Anterior cingulate cortex (tissue), 58 donors: Measurements from ENCODE around the gene DUS2.
A peak's percentile ranks its signal among the peaks of the same experiment; 100 is the strongest.
"Not testable (repeated sequence)": the region's sequence is repeated elsewhere in the genome, so short reads cannot be mapped to it uniquely, and the experiment has no call there.

Experiments
- DNase-seq, 58 donors: peaks; one replicate each; lab custom pipeline; 2025; lab: John Stamatoyannopoulos, UW

DUS2 gene

DNA sequence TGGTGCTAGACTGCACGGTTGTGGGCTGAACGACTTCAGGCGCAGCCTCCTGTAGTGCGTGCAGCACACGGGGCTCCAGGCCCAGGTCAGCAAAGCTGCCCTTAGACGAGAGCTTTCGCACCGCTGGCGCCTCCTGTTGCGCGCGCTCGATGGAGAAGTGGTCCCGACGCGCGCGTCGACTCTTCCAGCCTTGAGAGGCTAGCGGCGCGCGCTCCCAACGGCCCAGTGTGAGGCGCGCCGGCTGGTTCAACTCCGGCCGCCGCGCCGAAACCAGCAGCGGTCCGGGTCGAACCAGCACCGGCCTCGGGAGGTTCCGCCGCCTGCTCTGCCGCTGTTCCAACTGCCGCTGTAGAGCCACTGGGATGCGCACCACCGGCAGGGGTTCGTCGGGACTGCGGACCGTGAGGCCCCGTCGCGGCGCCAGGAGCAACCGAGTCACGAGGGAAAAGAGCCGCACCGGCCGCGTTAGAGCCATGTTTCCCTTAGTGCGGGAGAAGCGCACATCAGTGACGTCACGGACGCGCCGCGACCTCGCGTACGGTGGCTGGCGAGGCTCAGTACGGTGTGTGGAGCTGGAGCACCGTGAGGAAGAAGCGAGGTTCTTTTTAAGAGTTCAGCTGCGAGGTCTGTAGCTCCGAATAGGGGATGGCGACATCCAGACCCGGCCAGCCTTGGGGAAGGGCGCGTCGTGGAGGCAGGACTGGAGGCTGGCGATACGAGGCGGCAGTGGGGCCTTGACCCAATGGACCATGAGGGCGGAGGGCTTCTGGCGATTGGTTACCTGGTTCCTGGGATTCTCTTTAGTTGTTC is at the start of gene DUS2, which contains the start of gene DDX28:
TSS of gene DUS2 (plus strand) at position 557 of the 810 bp plus-strand sequence. CDS start 14,740 bp downstream, outside the sequence.
TSS of gene DDX28 (minus strand) at position 505 of the 810 bp plus-strand sequence. CDS start at position 475, 30 bp downstream.
- peak in 57 of 58 donors; percentile 48 to 94 (median 86) for DNase-seq

DNA sequence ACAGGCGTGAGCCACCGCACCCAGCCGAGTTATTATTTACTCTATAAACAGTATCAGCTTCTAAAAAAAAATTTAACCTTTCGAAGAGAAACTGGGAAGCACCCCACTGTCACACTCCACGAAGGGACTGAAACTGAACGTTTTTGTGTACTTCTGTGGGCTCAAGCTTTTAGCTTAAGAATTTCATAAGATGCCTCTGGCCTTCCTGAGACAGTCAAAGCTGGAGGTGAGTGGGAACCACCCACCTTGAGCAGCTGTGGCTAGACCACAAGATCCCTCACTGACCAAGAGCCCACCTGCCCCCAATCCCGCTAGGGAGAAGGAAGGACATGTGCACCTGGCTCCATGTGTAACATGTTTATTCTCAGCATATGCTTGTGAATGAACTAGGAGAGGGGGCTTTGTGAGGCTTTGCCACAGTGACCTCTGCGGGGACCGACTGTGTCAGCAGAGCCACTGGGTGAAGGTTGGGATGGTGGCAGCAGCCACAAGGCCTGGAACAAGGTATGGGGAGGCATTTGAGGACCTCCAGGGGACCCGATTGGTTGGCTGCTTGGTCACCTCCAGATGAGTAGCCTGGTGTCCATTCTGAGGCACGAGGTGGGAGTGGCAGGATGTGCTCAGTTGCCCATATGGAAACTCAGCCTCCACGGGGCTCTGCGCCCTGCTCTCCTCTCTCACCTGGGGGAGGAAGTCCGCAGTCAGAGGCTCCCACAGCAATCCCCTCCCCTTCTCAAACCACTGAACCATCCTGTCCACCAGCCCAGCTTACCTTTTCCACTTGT is 47.6 kb upstream of the DUS2 start:
- no peak for DNase-seq

- DNase-seq: no peak
Observed at GRCh38 chr16:67976205-67976604, 46.9 kb upstream of the DUS2 start.

- no peak for DNase-seq
Observed at GRCh38 chr16:67977005-67977404, 46.1 kb upstream of the DUS2 start.

DNA sequence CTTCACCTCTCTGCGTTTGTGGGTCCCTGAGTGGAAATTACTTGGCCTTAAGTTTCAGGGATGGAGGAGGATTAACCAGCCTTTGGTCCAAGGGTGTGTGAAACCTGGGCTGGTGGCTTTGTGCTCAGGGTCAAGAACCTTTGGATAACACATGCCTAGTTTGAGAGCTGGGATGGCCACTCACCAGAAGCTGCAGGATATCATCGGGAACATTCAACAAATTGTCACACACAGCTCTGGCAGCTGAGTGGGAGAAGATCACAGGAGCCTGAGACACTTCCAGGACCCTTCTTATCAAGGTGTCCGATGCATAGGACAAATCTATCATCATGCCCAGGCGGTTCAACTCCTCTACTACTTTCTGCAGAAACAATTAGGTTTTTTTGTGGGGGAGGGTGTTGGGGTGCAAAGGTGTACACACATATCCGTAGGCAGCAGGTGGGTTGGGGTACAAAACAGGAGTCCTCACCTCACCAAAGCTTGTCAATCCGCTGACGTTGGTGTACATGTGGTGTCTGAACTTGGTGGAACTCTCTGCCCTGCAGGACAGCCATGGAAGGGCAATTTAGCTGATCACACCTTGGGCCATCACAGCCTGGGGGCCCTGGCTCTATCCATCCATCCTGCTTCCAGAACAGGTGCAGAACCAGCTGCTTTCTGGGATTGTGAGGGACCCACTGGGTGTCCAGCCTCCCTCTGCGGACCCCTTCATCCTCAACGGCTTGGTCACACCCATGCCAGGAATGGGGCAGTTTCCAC is 45.4 kb upstream of the DUS2 start:
- DNase-seq: no peak

DNA sequence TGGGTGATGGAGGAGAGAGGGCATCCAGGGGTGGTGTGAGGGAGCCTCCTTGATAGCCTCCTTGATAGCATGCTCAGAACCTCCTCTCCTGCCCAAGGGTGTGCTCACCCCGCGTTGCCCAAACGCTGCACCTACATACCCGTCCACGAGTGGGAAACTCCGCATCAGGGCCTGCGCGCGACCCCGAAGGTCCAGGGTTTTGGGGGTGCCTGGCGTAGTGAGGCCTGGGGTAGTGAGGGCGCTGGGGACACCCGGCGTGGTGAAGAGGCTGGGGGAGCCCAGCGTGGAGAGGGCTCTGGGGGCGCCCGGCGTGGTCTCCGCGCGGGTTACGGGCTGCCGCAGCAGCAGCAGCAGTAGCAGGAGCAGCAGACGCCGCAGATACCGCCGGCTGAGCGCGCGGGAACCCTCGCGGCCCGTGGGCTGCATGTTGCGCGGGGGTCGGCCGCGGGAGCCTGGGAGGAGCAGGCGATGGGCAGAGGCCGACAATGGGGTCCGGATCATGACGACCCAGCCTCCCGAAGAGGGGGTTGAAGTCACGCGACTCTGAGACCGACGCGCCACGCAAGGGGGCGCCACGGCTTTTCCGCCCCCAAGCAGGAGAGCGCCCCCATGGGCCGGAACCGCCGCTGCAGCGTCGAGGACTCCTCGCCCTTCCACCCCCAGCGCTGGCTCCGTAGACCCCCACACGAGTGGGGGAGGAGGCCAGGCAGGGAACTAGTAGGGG is 43.0 kb upstream of the DUS2 start, which contains the start of gene DPEP3:
TSS of gene DPEP3 (minus strand) at position 545 of the 724 bp plus-strand sequence. CDS start at position 426, 119 bp downstream.
- DNase-seq: no peak

DNA sequence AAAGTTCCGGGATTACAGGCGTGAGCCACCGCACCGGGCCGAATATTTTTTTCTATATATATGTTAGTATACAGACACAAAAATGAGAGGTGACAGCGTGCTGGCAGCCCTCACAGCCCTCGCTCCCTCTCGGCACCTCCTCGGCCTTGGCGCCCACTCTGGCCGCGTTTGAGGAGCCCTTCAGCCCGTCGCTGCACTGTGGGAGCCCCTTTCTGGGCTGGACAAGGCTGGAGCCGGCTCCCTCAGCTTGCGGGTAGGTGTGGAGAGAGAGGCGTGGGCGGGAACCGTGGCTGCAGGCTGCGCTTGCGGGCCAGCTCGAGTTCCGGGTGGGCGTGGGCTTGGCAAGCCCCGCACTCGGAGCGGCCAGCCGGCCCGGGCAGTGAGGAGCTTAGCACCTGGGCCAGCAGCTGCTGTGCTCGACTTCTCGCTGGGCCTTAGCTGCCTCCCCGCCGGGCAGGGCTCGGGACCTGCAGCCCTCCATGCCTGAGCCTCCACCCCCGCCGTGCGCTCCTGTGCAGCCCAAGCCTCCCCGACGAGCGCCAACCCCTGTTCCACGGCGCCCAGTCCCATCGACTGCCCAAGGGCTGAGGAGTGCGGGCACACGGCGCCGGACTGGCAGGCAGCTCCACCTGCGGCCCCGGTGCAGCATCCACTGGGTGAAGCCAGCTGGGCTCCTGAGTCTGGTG is 40.9 kb upstream of the DUS2 start:
- no peak for DNase-seq

DNA sequence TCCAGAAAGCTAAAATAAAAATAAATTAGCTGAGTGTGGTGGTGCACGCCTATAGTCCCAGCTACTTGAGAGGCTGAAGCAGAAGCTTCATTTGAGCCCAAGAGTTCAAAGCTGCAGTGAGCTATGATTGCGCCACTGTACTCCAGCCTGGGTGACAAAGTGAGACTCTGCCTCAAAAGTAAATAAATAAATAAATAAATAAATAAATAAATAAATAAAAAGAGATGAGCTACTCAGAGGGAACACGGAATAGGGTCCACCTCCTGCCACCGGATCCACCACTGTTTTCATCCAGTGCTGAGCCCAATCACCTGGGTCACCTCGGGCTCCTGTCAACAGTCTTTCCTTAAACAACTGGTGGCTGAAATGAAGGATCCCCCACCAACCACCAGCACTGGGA is 36.1 kb upstream of the DUS2 start:
- DNase-seq: no peak

DNA sequence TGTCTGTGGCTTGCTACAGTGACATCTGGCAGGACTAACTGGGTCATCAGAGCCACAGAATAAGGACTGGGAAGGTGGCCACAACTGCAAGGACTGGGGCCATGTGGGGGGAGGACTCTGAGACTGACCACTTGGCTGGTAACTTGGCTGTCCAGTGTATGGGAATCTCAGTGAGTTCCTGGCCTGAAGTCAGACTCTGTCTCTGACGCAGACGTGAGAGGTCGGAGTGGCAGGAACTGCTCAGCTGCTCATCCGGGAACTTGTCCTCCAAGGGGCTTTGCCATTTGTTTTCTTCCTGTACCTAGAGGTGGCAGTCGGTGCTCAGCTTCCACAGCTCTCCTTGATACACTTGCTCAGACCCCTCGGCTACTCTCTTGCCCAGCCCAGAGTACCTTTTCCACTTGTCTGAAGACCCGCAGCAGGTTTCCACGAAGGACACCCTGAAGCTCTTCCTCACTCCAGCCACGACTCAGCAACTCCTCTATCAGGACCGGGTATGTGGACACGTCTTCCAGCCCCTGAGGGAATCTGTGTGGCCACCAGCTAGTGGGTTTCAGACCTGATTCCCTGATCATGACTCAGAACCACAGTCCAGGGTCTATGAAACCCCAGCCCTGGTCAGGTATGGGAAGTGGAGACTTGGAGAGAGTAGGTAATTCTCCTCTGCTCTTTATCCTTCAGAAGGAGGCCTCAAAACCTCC is 35.5 kb upstream of the DUS2 start:
- peak in 34 of 58 donors; percentile 5 to 70 (median 34) for DNase-seq

- DNase-seq: no peak
Observed at GRCh38 chr16:67988675-67989074, 34.4 kb upstream of the DUS2 start.

DNA sequence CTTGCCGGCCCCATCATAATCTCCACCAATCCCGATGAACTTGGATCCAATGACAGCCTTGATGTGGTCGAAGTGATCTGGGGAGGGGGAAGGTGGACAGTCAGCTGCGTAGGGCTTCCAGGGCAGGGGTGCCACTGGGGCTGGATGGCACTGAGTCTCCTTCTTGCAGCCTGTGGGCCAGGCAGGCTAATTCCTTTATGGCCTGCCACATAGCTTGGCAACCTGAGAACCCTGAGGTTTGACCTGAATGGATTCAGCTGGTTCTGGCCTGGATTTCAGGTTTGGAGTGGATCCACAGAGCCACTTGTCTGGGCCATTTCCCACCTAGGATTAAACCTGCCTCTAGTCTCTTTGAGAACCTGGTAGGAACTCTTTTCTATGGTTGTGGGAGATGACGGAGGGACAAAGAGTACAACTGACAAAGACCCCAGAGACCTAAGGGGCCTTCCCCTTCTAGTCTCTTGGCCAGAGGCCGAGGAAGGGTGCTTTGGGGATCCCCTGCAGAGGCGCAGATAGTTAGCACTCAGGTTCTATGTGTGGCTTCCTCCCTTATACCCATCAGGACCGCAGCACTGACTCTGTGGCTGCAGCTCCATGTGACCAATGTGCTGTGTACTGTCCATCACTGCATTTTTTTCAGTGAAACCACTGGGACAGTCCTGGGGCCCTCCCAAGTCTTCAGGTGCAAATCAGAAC is 33.6 kb upstream of the DUS2 start:
- peak in 1 of 58 donors; percentile 9 for DNase-seq

DNA sequence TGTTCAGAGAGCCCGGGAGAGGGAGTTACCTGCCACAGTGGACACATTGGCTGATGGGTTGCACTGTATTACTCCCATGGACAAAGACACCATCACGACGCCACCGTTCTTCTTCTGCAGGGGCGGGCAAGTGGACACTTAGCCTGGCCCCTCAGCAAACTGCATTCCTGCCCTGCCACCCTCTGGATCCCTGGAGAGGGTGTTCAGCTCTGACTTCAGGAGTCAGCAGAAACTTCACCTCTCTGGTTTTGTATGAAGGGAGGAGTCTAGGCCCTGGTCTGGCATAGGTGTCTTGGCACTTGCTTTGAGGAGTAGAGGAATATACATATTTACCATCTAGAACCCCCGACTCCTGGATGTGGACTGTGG is 33.1 kb upstream of the DUS2 start:
- DNase-seq: no peak

- peak in 1 of 58 donors; percentile 27 for DNase-seq
Observed at GRCh38 chr16:67992661-67993206, 30.4 kb upstream of the DUS2 start.

DNA sequence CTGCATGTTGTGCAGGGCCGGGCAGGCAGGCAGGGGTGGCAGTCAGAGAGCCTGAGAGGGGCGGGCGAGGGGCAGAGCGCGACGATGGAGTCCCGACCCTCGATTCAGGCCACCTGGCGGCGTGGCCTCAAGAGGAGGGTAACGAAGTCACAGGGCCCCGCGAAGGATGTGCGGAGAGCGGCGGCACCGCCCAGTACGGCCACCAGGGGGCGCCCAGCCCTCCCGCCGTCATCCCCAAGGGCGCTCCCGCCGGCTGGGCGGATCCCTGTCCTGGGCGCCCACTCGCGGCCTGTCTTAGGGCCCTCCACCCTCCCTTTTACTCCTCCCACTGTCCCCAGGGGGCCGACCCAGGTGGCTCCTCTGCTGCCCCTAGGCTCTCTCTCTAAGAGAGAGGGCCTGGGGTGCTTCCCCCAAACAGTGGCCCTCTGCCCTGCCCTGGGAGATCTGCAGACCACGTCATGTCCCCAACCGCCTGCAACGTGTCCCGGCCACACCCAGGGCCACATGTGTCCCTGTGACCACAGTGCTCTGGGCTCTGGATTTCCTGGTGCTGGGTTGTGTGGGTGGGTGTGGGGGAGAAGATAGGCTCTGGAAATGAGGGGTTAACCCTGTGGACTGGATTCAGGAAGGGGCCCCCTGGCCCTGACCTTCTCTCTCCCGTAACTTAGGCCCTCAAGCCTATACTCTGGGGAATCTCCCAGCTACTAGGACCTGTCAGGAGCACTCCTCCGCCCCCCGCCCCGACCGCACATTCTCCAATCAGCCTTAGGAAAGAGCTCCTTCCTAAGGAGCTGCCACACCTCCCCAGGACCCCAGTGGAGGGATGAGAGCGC is 29.7 kb upstream of the DUS2 start:
- DNase-seq: peak in 46 of 58 donors; percentile 7 to 72 (median 31)

- DNase-seq: not testable (repeated sequence)
Observed at GRCh38 chr16:67994040-67994408, 29.1 kb upstream of the DUS2 start.

DNA sequence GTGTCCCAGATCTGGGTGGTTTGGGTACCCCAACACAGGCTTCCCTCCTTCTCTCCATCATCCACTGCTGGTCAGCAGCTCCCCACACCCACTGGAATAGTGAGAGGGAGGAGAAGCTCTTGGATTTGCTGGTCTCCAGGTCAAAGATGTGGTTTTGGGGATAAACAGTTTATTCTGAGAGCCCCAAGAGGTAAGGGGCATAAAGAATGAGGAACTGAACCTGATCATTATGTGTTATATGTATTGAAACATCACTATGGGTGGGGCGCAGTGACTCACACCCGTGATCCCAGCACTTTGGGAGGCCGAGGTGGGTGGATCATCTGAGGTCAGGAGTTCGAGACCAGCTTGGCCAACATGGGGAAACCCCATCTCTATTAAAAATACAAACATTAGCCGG is 27.7 kb upstream of the DUS2 start:
- DNase-seq: no peak

GRCh38 chr16:67996666-67997065 is 26.4 kb upstream of the DUS2 start:
- DNase-seq: no peak
